Posterior vena cava (tissue), 2 donors: Measurements from ENCODE around the gene ENO3. TPM values are rescaled to one million over a fixed set of nuclear protein-coding genes. Genes with fewer than 3 reads are reported as not detected.

Experiments
- DNase-seq: peaks from one replicate; pipeline ENCODE4 v3.0.0-alpha.2; 2020; ENCODE audit warnings: low spot score
- intact Hi-C, 2 donors: fragments of 100-400 bp; cut with DNase I; formaldehyde crosslinking; loops; one replicate each; pipeline versions ENCODE4 v1.14.1 to v1.14.2; 2022 to 2023
- total RNA-seq, 2 donors: library from RNA; stranded (reverse); fragmentation: NEBNext Ultra II Directional; extraction: Animal tissue kit (Norgen Biotek cat#: 25700); gene quantifications; one replicate each; pipeline ENCODE4 v1.2.1, GENCODE V29; 2021
- donor health status: DM: yes; HTN: yes; CAD: no.
- donor health status: DM: yes; HTN: yes; CAD: no.

The ENO3 gene
- total RNA-seq, 2 donors from 2014 or later, result 3.2 to 4.3 TPM

GRCh38 chr17:4934173-4934979 lies 16.5 kb upstream of the ENO3 start:
- DNase-seq, result no peak
- intact Hi-C loops, result loop anchor here in 1 of 2 donors (5.0 kb wide), 1 partner anchor 1187 kb away; no protein-coding TSS in a partner anchor

GRCh38 chr17:4935650-4936049 lies 15.3 kb upstream of the ENO3 start:
- intact Hi-C loops, result no loop called here
- DNase-seq, result no peak

- no peak for DNase-seq
- intact Hi-C loops, result no loop called here
Measured at GRCh38 chr17:4936436-4936835, 14.5 kb upstream of the ENO3 start.

- no peak for DNase-seq
- intact Hi-C loops, result no loop called here
Measured at GRCh38 chr17:4937553-4937952, 13.4 kb upstream of the ENO3 start.

- intact Hi-C loops, result no loop called here
- no peak for DNase-seq
Measured at GRCh38 chr17:4938069-4938491, 12.8 kb upstream of the ENO3 start.

GRCh38 chr17:4938688-4939545 lies 12.0 kb upstream of the ENO3 start:
- no peak for DNase-seq
- intact Hi-C loops, result no loop called here

- DNase-seq, result no peak
Measured at GRCh38 chr17:4939546-4939795, 11.4 kb upstream of the ENO3 start.

GRCh38 chr17:4939796-4940554 lies 10.9 kb upstream of the ENO3 start, which contains the start of the genes RNF167 and SLC25A11:
Gene RNF167, plus strand, starts transcription at chr17:4940268. Its CDS starts 642 bp downstream, at chr17:4940910.
Gene SLC25A11, minus strand, starts transcription at chr17:4940046. Its CDS starts 136 bp downstream, at chr17:4939910.
- intact Hi-C loops, result no loop called here
- DNase-seq, result peak; percentile 99

More at GRCh38 chr17:4939546-4939795, 11.4 kb upstream of the ENO3 start:
- intact Hi-C loops, result no loop called here

GRCh38 chr17:4940555-4941318 lies 10.2 kb upstream of the ENO3 start:
- no peak for DNase-seq
- intact Hi-C loops, result no loop called here

- intact Hi-C loops, result no loop called here
- DNase-seq, result no peak
Measured at GRCh38 chr17:4941319-4941610, 9.7 kb upstream of the ENO3 start.

- intact Hi-C loops, result no loop called here
- DNase-seq, result no peak
Measured at GRCh38 chr17:4942760-4943508, 8.0 kb upstream of the ENO3 start.

GRCh38 chr17:4944163-4944553 lies 6.8 kb upstream of the ENO3 start:
- DNase-seq, result no peak
- intact Hi-C loops, result no loop called here

GRCh38 chr17:4944554-4945175 lies 6.3 kb upstream of the ENO3 start:
- intact Hi-C loops, result no loop called here
- no peak for DNase-seq

- intact Hi-C loops, result no loop called here
- peak; percentile 95 for DNase-seq
Measured at GRCh38 chr17:4945176-4945943, 5.6 kb upstream of the ENO3 start.

GRCh38 chr17:4945944-4946280 lies 5.0 kb upstream of the ENO3 start:
- DNase-seq, result no peak
- intact Hi-C loops, result no loop called here

GRCh38 chr17:4946312-4946976 lies 4.5 kb upstream of the ENO3 start:
- no peak for DNase-seq
- intact Hi-C loops, result no loop called here

GRCh38 chr17:4947010-4947410 lies 3.9 kb upstream of the ENO3 start:
- intact Hi-C loops, result no loop called here
- no peak for DNase-seq
